ENCODE results near the gene ZNF446. TPM values are rescaled to one million over a fixed set of nuclear protein-coding genes. Genes with fewer than 3 reads are reported as not detected.
A peak's percentile ranks its signal among the peaks of the same experiment; 100 is the strongest.

ZNF446 gene
- total RNA-seq, 1 donor from 2014 or later: 9.5 TPM

- DNase-seq (ENCODE audit: low spot score): no peak
- Mint-ChIP-seq H3K9me3 (ENCODE audit: low read depth) (no peaks in the 10 kb centered on the region), H3K36me3 (ENCODE audit: low read depth) (peaks cover 3% of the 10 kb centered on the region), H3K4me3 (ENCODE audit: unreplicated experiment) (no peak overlapping the region), H3K27me3 (ENCODE audit: low read depth) (no peaks in the 10 kb centered on the region), H3K4me1 (ENCODE audit: low read depth) (peaks cover 25% of the 10 kb centered on the region), H3K27ac (ENCODE audit: unreplicated experiment) (peak overlapping the region; percentile 96)
- no peak for TF ChIP-seq CTCF (IDR thresholded peaks at IDR 0.05)
Observed at GRCh38 chr19:58473775-58474174, 2.4 kb upstream of the ZNF446 start.

- no peak overlapping the region for H3K4me3 Mint-ChIP-seq (ENCODE audit: unreplicated experiment)
- peaks cover 3% of the 10 kb centered on the region for H3K36me3 Mint-ChIP-seq (ENCODE audit: low read depth)
- peaks cover 24% of the 10 kb centered on the region for H3K4me1 Mint-ChIP-seq (ENCODE audit: low read depth)
- DNase-seq (ENCODE audit: low spot score): no peak
- TF ChIP-seq CTCF (IDR thresholded peaks at IDR 0.05): no peak
- no peaks in the 10 kb centered on the region for H3K27me3 Mint-ChIP-seq (ENCODE audit: low read depth)
- H3K9me3 Mint-ChIP-seq (ENCODE audit: low read depth): no peaks in the 10 kb centered on the region
- peak overlapping the region; percentile 96 for H3K27ac Mint-ChIP-seq (ENCODE audit: unreplicated experiment)
Observed at GRCh38 chr19:58474291-58474996, 1.7 kb upstream of the ZNF446 start.

- Mint-ChIP-seq H3K27ac (ENCODE audit: unreplicated experiment) (peak overlapping the region; percentile 96), H3K36me3 (ENCODE audit: low read depth) (peaks cover 3% of the 10 kb centered on the region), H3K27me3 (ENCODE audit: low read depth) (no peaks in the 10 kb centered on the region), H3K9me3 (ENCODE audit: low read depth) (no peaks in the 10 kb centered on the region), H3K4me3 (ENCODE audit: unreplicated experiment) (peak overlapping the region; percentile 86), H3K4me1 (ENCODE audit: low read depth) (peaks cover 24% of the 10 kb centered on the region)
- TF ChIP-seq CTCF (IDR thresholded peaks at IDR 0.05): no peak
- no peak for DNase-seq (ENCODE audit: low spot score)
Observed at GRCh38 chr19:58474997-58475713, 997 bp upstream of the ZNF446 start.

- peak overlapping the region; percentile 85 for H3K27ac Mint-ChIP-seq (ENCODE audit: unreplicated experiment)
- H3K4me3 Mint-ChIP-seq (ENCODE audit: unreplicated experiment): peak overlapping the region; percentile 86
- peaks cover 2% of the 10 kb centered on the region for H3K36me3 Mint-ChIP-seq (ENCODE audit: low read depth)
- no peak for TF ChIP-seq CTCF (IDR thresholded peaks at IDR 0.05)
- no peaks in the 10 kb centered on the region for H3K9me3 Mint-ChIP-seq (ENCODE audit: low read depth)
- H3K4me1 Mint-ChIP-seq (ENCODE audit: low read depth): peaks cover 24% of the 10 kb centered on the region
- DNase-seq (ENCODE audit: low spot score): no peak
- no peaks in the 10 kb centered on the region for H3K27me3 Mint-ChIP-seq (ENCODE audit: low read depth)
Observed at GRCh38 chr19:58476498-58477015, 405 bp downstream of the ZNF446 start.

- Mint-ChIP-seq H3K27me3 (ENCODE audit: low read depth) (no peaks in the 10 kb centered on the region), H3K4me3 (ENCODE audit: unreplicated experiment) (peak overlapping the region; percentile 86), H3K4me1 (ENCODE audit: low read depth) (peaks cover 24% of the 10 kb centered on the region), H3K36me3 (ENCODE audit: low read depth) (peaks cover 2% of the 10 kb centered on the region), H3K9me3 (ENCODE audit: low read depth) (no peaks in the 10 kb centered on the region), H3K27ac (ENCODE audit: unreplicated experiment) (peak overlapping the region; percentile 85)
- DNase-seq (ENCODE audit: low spot score): no peak
- TF ChIP-seq CTCF (IDR thresholded peaks at IDR 0.05): no peak
Observed at GRCh38 chr19:58477130-58477529, 978 bp downstream of the ZNF446 start.

Measured in chondrocyte (in vitro differentiated cells).